NCI-H345 treated with DMSO at 0.1 percent for 48 hours (cell line): ENCODE data around the gene ETFA.

Experiments used
- DNase-seq: peaks from one replicate; lab custom pipeline; 2025; ENCODE audit not compliant: unreplicated experiment; lab: John Stamatoyannopoulos, UW

The ETFA gene

DNA sequence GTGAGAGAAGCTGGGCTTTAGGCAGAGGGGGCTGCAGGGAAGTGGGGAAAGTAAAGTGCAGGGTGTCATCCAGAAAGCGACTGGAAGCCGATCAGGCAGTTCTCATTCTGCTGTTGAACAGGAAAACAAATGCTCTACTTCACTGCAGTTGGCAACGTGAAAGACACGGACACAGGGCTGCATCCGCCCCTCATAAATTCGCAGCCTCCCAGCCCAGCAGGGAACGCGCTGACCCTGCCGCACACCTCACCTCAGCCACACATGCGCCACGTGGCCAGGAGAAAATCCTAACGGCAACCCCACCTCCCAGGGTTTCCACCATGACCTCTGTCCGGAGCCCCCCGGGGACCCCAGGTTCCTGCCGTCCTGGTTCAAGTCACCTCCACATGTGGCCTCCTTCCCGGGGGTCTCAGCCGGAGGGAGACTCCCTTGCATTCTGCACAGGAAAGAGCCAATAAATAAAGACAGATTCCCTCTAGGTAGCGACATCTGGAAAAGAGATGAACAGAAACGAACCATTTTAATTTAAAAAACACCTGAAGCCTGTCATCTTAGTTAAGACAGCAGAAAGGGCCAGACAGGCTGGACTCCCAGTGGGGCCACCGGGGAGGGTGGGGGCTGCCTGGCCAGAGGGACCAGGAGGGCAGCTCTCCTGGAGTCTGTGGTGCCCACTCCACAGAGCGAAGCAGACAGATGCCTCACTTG lies 132.8 kb downstream of the ETFA start:
- no peak for DNase-seq

DNA sequence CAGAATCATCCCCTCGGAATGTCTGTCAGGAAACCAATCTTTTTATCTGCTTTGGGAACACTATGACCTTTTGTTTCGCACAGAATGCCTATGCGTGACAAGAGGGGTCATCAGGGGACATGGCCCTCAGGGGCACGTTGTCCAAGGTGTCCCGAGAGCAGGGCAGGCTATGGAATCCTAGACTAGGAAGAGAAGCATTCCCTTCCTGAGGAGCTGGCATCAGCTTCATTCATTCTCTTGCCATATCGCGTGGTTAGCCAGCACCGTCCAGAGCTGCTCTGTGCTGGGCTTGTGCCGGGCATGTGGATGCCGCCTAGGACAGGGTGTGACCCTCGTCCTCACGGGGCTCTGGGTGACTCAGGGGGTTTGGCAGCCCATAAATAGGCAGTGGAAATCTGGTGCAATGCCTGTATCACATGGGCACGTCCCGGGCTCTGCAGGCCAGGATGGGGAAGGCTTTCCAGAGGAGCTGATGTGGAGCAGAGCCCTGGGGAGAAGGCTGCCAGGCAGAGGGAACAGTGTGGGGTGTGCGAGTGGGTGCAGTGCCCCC lies 133.7 kb downstream of the ETFA start:
- no peak for DNase-seq

DNA sequence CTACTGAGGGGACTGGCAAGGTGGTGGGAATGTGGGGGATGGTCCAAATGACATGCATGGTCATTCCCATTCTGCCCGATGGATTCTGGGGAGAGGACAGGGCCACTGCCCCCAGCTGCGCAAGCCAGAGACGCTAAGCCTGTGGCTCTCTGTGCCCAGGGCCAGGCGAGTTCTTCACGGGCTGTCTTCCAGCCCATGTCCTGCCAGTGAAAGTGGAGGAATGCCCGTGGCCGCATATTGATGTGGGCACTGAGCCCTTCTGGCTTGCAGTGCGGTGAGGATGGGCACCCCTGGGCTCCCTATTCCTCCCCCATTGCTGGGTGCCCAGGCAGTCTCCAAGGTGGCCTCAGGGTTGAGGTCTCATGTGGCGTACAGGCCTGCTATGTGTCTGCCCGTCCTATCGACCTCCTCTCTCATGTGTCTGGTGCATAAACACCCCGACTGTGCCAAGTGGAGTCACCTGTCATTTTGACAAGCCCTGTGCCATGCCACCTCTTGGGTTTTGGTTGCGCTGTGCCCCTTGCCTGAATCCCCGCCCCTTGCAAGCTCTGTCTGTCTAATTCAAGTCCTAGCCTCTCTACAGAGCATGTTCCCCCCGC lies 134.7 kb downstream of the ETFA start:
- DNase-seq = no peak

DNA sequence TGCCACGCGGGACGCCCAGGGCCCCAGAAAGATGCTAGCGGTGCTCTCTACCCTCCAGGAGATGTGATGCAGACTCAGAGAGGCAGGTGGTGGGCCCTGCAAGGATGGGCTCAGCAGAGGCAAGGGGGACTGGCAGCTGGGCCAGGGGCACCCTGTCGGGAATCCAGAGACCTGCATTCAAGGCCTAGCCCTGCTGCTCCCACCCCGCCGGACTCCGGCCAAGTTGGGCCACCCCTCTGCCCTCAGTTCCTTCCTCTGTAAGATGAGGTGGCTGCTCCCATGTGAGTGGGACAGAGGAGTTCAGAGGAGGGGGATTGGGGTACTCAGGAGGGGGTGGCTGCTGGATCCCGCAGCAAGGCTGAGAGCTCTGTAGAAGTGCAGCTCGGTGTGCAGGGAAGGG lies 135.2 kb downstream of the ETFA start:
- DNase-seq = no peak

DNA sequence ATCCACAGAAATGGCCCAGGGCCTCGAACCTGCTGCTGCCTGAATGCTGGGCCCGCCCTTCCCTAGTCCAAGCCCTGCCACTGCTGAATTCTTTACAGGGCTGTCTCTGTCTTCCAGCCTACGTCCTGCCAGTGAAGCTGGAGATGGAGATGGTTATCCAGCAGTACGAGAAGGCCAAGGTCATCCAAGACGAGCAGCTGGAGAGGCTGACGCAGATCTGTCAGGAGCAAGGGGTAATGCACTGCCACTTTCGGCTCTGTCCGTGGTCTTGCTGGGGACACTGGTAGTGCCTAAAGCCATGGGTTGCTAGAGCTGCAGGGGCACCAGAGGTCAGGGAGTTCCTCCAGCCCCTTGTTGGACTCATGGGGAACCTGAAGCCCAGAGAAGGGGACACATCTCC lies 135.8 kb downstream of the ETFA start:
- DNase-seq = no peak

DNA sequence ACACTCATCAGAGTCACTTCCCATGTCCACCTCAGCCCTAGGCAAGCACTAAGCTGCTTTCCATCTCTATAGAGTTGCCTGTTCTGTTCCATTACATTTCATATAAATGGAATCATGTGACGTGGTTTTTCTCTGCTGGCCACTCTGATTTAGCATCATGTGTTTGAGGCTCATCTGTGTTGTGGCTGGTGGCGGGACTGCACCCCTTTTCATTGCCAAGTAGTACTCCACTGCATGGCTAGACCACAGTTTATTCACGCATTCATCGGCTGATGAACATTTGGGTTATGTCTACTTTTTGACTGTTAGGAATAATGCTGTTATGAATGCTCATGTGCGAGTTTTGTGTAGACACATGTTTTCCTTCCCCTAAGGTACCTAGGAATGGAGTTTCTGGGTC lies 136.6 kb downstream of the ETFA start:
- no peak for DNase-seq

DNA sequence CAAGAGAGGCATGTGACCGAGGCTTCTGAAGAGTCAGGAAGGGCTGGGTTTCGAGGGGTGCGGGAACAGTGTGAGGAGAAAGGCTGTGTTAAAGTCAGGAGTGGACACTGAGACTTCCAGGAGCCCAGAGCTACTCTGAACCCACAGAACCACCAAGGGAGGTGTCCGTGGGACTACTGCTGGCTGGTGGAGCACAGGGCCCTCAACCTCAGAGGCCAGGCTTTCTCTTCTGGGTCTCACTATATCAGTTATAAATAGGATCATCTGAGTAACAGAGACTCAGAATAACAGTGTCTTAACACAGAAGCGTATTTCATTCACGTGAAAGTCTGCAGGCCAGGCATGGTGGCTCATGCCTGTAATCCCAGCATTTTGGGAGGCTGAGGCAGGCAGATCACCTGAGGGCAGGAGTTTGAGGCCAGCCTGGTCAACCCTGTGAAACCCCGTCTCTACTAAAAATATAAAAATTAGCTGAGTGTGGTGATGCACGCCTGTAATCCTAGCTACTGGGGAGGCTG lies 137.9 kb downstream of the ETFA start:
- DNase-seq = no peak

DNA sequence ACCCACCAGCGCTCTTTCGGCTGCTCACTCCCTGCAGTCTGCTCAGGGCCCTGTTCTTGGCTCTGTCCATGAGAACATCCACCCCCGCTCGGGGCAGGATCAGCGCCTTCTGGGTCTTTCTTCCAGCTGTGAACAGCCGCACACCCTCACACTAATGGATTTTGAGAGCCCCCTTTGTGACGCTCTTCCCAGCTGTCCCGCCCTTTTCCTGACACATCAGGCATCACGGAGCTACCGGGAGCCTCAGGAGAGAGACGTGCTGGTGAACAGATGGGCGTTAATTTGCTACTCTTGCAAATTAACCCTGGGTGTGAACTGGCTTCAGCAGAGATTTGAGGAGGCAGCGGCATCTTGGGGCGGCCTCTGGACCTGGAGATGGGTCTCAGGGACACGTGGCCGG lies 138.5 kb downstream of the ETFA start:
- no peak for DNase-seq

DNA sequence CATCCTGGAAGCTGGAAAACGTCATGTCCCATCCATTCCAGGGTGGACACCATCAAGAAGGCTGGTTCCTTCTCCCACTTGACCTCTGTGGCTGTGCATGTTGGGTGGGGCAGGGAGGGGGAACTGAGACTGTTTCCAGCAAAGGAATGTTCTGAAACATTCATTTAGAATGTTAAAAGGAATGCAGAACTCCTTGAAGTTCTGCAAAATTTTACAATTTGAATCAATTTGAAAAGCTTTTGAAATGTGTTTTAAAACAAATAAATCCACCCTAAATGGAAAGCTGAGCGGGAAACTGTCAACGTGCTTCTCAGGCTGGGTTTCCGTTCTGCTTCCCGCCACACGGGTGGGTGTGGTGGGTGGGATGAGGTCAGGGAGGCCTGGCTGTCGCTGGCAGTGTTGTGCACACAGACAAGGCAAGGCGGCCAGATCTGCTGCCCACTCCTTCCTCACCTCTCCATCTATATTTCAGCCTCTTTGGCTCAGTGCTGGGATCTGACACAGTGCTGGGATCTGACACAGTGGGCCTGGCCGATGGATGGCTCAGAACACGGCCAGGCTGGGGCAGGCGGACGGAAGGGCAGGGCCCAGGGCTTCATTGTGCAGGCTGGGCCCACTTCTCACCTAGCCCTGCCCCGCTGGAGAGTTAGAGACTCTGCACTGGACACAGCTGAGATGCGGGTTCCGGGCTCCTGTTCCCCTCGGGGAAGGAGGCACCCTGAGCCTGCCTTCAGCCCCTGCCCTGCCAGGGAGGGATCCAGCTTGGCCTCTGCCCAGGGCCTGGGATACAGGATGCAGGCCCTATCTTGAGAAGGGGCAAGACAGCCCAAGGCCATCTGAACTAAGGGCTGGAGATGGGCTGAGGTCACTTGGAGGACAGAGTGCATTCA lies 141.1 kb downstream of the ETFA start:
- DNase-seq = no peak

DNA sequence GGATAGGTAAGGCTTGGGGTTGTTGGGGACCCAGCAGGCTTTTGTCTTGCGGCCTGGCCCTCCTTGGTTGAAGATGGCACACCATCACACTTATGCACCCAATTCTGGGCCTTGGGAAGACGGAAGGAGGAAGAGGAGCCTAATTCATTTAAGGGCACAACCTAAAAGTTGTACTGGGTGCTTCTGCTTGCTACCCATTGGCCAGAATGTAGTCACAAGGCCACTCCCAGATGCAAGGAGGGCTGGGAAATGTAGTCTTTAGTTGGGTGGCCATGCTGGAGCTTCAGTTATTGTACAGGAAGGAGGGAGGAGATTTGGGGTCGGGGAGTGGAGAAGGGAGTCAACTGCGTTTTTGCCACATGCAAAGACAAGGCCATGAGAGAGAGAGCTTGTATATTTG lies 142.3 kb downstream of the ETFA start:
- DNase-seq = no peak

DNA sequence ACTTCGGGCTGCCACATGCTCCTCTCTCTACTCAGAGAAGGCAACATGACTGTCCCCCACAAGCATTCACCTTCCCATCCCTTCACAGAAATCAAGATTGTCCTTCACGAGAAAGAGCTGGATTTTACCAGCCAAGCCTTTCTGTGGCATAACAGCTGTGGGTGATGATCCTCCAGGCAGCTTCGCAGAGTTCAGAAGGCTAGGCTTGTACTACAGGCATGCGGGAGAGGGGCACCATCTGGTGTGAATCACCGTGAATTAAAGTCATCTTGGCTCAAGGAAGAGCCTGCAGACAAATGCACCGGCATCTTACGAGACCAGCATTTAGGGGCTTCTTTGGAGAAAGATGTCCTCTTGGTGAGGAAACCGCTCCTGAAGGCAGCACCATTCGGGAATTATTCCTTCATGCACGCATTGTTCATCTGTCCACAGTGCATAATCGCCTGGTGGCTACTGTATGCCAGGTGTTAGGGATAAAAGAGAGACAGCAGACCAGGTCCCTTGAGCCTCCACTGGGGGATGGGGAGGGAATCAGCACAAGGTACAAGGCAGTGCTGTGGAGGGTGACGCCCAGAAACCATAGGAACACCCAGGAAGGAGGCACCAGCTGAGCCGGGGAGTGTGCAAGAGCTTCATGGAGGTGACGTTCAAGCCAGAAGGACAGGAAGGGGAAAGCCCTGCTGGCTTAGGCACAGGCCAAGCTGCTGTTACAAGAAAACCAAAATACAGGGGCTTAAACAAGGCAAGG lies 142.9 kb downstream of the ETFA start:
- no peak for DNase-seq

DNA sequence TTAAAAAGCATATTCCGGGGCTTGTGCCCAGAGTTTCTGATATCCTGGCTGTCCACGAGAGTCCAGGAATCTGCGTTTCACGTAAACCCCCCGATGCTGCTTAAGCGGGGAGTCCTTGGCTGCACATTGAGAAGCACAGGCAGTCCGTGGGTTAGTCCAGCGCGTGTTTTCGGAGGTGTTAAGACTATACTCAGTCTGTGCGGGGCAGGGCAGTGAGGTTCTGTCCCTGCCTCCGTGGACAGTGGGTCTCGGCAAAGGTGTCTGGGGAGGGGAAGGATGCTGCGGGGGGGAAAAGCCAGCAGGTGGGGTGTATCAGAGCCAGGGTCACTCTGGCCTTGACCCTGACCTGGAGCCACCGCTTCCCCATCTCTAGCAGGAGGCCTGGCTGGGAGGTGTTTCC lies 145.3 kb downstream of the ETFA start:
- DNase-seq = no peak
